GM10266 (cell line): Measurements from ENCODE around the gene MCIDAS.

Experiments
- DNase-seq: peaks from one replicate; pipeline ENCODE4 v3.0.0; 2012; ENCODE audit errors: extremely low spot score
- TF ChIP-seq, protein P1 (sequence below): IDR thresholded peaks from 2 replicates; pipeline ENCODE4 v1.5.1; 2012; ENCODE audit warnings: mild to moderate bottlenecking, low read depth; ENCODE audit not compliant: control insufficient read depth, insufficient read depth; ENCODE audit errors: missing control alignments

Gene MCIDAS

DNA sequence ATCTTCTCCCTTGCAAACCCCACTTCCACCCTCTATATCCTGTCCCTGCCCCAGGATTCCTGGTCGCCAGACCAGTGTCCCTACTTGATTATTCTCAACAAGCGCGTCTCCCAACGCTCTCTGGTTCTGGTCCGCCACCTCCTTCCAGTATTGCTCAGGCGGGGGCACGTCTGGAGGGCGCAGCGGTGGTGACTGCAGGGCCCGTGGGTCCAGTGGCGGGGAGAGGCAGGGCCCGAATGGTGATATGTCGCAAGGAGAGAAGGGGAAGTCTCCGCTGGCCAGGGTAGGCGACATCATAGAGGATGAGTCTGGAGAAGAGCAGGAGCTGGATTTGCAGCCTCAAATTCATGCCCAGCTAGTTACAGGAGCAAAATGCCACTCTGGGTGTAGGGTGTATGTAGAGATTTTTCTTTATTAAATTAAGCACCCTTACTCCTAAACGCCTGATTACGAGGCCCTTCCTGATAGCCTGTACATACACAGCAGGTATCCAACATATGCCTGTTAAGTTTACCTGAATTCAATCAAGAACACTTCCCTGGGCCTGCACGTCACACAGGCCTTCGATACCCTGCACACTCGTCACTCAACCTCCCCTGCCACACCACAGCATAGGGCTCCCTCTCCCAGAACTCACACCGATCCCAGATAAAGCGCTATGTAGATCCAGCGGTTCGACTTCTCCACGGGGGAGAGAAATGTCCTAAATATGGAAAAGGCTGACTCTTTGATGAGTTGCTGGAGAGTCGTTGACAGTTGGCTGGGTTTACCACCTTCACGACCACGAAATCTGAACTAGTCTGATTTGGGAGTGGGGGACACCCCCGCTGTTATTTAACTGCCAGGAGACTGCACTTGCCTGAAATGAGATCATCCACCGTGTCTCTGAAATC lies 4.8 kb downstream of the MCIDAS start:
- peak; percentile 22 for DNase-seq
- TF ChIP-seq, protein P1, sequence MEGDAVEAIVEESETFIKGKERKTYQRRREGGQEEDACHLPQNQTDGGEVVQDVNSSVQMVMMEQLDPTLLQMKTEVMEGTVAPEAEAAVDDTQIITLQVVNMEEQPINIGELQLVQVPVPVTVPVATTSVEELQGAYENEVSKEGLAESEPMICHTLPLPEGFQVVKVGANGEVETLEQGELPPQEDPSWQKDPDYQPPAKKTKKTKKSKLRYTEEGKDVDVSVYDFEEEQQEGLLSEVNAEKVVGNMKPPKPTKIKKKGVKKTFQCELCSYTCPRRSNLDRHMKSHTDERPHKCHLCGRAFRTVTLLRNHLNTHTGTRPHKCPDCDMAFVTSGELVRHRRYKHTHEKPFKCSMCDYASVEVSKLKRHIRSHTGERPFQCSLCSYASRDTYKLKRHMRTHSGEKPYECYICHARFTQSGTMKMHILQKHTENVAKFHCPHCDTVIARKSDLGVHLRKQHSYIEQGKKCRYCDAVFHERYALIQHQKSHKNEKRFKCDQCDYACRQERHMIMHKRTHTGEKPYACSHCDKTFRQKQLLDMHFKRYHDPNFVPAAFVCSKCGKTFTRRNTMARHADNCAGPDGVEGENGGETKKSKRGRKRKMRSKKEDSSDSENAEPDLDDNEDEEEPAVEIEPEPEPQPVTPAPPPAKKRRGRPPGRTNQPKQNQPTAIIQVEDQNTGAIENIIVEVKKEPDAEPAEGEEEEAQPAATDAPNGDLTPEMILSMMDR: no peak

DNA sequence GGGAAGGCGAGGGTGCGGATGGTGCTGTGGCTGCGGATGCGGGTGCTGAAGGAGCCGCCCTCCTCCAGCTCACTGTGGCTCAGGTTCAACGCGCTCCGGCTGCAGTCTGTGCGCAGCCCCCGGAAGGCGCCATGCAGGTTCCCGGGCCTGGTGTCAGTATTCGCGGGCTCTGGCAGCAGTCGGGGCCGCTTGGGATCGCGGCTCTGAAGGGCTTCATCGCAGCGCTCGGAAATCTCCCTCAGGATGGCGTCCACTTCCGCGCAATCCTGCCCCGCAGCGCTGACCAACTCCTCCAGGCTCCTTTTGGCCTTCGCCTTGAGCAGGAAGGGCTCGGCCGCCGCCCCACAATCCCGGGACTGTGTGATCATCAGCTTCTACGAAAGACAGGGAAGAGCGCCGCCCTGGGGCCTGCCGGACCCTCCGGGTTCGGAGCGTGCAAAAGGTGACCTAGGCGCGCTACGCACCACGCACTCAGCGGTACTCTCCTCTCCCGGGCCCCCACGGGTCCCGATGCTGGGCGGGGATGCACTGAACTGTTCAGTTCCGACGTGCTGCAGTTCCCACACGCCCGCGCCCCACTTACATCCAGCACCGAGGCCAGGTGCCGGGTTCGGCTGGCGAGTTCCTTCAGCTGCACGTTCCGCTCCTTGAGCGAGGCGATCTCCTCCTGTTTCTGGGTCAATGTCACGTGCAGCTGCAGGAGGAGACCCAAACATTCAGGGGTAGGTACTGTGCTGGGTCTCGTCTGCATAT lies 6.5 kb downstream of the MCIDAS start:
- TF ChIP-seq, protein P1: no peak
- peak; percentile 26 for DNase-seq

DNA sequence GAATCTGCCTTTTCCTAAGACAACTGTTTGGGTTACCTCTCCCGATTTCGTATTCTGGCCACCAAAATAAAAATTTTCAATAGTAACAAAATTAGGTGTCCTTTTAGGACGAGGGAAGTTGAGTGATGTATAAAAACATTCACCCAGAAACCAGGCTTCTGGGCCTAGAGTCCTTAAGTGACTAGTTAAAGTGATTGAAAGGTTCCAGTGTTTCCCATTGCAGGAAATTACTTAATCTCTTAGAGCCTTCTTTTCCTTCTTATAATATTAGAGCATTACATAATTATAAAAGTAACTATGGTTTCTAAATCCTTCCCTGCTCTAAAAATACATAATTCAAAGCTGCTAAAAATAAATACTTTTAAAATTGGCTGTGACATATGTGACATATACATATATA lies 7.3 kb downstream of the MCIDAS start:
- TF ChIP-seq, protein P1: no peak
- no peak for DNase-seq

DNA sequence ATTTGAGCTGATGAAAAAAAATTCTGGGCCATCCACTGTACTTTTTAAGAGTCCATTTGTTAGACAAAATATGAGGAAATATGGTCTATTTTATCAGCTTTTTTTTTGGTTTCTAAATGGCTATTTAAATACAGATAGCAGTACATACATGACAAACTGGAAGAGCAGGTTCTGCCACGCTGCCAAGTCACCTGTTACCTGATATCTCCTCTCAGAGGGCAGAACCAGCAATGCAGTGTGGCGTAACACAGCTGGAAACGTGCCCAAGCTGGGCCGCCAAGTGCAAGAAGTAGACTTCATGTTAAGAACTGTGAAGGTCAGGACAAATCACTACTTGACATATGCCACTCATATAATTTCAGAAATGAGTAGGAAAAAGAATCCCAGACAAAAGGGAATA lies 8.1 kb downstream of the MCIDAS start:
- TF ChIP-seq, protein P1: no peak
- no peak for DNase-seq

DNA sequence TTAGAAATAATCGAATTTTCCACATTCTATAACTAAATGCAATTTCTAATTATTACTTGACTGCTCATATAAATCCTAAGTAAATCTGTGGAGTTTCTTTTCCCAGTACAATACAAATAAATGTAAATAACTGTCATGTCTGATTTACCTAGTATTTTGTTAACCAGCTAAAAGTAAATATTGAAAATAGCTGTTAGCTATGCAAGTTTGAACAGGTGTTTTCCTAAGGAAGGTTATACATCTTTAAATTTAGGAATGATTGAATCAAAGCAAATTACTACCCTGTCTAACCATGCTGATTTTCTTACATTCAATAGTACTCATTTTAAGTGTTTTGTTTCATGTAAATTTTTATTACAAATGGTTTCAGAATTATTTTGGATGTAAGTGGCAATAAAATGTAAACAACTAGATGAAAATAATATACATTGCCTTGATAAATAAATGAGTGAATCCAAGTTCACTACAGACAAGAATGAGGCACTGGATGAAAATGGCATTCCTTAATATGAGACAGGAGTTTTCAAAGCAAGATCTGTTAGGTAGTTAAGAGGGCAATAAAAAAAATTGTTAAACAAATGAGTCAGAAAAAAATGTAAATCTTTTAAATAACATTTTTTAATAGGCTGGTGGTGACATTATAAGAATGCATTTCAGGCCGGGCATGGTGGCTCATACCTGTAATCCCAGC lies 15.8 kb downstream of the MCIDAS start:
- no peak for DNase-seq
- TF ChIP-seq, protein P1: no peak

DNA sequence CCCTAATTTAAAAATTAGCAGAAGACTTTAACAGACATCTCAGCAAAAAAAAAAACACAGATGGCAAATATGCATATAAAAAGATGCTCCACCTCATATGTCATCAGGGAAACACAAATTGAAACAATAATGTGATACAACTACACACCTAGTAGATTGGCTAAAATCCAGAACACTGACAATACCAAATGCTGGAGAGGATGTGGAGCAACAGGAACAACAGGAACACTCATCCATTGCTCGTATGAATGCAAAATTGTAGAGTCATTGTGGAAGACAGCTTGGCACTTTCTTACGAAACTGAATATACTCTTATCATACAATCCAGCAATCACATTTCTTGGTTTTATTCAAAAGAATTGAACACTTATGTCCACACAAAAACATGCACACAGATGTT lies 22.1 kb downstream of the MCIDAS start:
- no peak for DNase-seq
- TF ChIP-seq, protein P1: no peak
